ENCODE data around the gene CABP5.

CABP5 gene

DNA sequence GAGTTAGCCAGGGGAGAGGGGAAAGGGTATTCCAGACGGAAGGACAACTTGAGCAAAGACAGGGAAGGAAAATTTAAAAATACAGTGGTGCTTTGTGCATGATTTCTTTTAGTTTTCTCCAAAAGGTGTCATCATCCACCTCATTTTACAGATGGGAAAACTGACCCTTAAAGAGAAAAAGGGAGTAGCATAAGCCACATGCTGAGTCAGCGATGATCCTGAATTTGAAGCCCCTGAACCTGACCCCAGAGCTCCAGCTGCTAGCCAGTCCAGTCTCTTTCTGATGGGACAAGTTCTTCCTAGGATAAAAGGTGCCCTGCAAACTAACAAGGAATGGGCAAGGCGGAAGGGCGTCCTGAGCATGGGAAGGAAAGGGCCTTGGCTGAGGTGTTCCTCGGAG is 10.3 kb downstream of the CABP5 start:
- DNase-seq (ENCODE audit: low read depth in 2 of 2, low spot score in 1 of 2), result no peak

GRCh38 chr19:48030073-48030472 is 13.8 kb downstream of the CABP5 start:
- no peak for DNase-seq (ENCODE audit: low read depth in 2 of 2, low spot score in 1 of 2)

GRCh38 chr19:48029431-48029830 is 14.4 kb downstream of the CABP5 start:
- DNase-seq (ENCODE audit: low read depth in 2 of 2, low spot score in 1 of 2), result no peak

DNA sequence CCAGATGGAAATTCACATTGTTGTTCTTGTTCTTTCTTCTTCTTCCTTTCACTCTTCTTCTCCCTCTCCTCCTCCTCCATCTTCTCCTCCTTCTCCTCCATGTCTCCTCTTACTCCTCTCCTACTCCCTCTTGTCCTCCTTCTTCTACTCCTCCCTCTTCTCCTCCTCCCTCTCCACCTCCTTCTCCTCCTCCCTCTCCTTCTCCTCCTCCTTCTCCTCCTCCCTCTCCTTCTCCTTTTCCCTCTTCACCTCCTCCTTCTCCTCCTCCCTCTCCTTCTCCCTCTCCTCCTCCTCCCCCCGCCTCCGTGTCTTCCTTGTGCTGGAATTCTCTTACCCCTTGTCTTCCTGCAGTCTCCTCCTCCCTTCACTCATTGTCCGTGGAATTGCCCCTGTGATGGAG is 18.4 kb downstream of the CABP5 start:
- DNase-seq (ENCODE audit: low read depth in 2 of 2, low spot score in 1 of 2), result no peak

DNA sequence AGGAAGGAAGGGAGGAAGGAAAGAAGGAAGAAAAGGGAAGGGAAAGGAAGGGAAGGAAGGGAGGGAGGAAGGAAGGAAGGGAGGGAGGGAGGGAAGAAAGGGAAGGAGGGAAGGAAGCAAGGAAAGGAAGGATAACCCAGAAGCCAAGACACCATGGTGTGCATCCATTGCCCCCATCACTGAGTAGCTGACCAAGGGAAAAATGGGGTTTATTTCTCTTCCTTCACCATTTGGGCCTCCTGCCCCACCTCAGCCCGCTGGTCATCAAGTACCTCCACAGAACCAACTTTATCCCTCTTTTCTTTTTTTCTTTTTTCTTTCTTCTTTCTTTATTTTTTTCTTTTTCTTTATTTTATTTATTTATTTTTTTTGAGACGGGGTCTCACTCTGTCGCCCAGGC is 20.4 kb downstream of the CABP5 start:
- no peak for DNase-seq (ENCODE audit: low read depth in 2 of 2, low spot score in 1 of 2)

DNA sequence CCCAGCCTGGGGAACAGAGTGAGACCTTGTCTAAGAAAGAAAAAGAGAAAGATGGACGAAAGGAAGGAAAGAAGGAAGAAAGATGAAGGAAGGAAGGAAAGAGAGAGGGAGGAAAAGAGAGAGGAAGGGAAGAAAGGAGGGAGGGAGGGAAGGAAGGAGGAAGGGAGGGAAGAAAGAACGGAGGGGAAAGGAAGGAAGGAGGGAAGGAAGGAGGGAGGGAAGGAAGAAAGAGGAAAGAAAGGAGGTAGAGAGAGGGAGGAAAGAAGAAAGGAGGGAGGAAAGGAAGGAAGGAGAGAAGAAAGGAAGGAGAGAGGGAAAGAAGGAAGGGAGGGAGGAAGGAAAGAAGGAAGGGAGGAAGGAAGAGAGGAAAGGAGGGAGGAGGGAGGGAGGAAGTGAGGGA is 20.9 kb downstream of the CABP5 start:
- no peak for DNase-seq (ENCODE audit: low read depth in 2 of 2, low spot score in 1 of 2)

GRCh38 chr19:48020686-48021085 is 23.2 kb downstream of the CABP5 start:
- no peak for DNase-seq (ENCODE audit: low read depth in 2 of 2, low spot score in 1 of 2)

DNA sequence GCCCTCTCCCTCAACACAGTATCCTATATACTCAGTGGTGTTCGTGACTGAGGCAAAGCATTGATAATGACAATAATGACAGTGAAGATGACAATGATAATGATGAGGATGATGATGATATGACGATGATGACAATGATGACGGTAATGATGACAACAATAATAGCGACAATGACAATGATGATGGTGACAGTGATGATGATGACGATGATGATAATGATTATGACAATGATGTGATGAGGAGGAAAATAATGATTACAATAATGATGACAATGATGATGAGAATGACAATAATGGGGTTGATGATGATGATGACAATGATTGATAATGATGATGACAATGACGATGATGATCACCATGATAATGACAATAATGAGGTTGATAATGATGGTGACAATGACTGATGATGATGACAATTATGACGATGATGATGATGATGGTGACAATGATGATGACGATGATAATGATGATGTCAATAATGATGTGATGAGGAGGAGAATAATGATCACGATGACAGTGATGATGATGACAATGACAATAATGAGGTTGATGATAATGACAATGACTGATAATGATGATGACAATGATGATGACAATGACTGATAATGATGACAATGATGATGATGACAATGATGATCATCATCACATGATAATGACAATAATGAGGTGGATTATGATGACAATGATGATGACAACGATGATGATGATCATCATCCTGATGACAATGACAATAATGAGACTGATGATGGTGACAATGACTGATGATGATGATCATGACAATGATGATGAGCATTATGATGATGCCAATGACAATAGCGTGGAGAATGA is 32.7 kb downstream of the CABP5 start:
- no peak for DNase-seq (ENCODE audit: low read depth in 2 of 2, low spot score in 1 of 2)

DNA sequence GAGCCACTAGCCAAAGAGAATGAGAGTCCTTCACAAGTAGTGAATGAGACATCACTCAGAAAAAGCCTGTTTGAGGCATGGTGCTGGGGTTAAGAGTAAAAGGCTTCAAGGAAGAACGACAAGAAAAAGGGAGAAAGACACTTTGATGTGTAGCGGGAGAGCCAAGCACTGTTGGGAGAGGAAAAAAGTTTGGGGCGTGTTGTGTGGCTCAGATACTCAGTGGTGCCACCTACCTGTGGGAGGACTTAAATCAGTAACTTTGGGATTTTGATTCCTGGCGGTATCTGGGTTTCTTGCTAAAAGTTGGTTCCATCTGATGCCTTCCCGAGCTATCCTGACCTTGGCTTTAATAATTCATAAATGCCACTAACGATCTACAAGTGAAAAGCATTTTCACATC is 37.1 kb downstream of the CABP5 start:
- DNase-seq (ENCODE audit: low read depth in 2 of 2, low spot score in 1 of 2), result no peak

DNA sequence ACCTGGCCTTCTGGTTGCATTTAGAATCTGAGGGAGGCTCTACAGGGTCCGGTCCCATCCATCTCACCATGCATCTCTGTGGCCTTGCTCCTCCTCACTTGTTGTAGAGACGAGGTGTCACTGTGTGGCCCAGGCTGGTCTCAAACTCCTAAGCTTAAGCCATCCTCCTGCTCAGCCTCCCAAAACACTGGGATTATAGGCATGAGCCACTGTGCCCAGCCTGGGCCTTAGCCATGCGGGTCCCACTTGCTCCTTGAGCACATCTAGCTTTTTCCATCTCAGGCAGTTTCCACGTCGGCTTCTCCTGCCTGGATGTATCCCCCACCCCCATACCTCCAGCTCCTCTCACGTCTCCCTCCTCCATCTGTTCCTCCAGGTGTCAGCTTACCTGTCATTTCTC is 39.6 kb downstream of the CABP5 start:
- no peak for DNase-seq (ENCODE audit: low read depth in 2 of 2, low spot score in 1 of 2)

GRCh38 chr19:48000846-48001245 is 43.0 kb downstream of the CABP5 start:
- no peak for DNase-seq (ENCODE audit: low read depth in 2 of 2, low spot score in 1 of 2)

DNA sequence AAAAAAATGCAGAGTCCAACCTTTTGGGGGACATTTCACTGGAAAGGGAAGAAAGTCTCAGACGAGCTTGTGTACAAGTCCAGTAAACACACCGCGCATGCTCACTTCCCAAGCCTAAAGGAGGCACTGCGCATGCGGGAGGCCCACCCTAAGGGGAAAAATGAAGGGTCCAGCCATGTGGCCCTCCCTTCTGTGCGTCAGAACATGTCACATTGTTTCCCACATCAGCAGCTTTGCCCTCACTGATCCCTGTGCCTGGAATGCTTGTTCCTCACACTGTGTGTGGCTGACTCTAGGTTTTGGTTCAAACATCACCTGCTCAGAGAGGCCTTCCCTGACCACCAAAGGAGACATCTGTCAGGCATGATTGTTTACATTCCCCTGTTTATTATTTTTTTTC is 45.1 kb downstream of the CABP5 start:
- no peak for DNase-seq (ENCODE audit: low read depth in 2 of 2, low spot score in 1 of 2)

- no peak for DNase-seq (ENCODE audit: low read depth in 2 of 2, low spot score in 1 of 2)
Observed at GRCh38 chr19:47996230-47996727, 47.6 kb downstream of the CABP5 start.

DNA sequence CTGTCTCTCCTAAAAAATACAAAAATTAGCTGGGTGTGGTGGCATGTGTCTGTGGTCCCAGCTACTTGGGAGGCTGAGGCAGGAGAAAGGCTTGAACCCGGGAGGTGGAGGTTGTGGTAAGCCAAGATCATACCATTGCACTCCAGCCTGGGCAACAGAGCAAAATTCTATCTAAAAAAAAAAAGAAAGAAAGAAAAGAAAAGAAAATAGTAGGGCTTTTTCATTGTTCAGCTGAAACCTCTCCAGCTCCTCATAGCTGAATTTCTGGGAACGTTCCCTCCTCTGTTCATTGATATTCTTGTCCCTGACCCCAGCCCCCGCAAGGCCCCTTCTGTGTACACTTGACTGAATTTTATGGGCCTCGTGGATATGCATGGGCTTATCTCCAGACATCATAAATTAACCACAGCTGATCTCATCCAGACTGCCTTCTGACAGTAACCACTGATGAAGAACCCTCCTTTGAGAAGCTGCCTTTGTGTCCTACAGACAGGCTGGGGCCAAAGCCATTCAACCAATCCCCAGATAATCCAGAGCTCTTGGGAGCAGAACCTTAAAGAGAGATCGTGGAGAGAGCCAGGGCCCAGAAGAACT is 49.6 kb downstream of the CABP5 start, which contains the start of gene ELSPBP1:
Gene ELSPBP1 (plus strand): TSS at position 424 of the 594 bp plus-strand sequence. CDS start 14,036 bp downstream, outside the sequence.
- no peak for DNase-seq (ENCODE audit: low read depth in 2 of 2, low spot score in 1 of 2)

GRCh38 chr19:47992070-47992469 is 51.8 kb downstream of the CABP5 start, which contains the start of gene BSPH1:
BSPH1 (minus strand) TSS chr19:47992170; CDS start chr19:47992081, 89 bp downstream.
- no peak for DNase-seq (ENCODE audit: low read depth in 2 of 2, low spot score in 1 of 2)

- no peak for DNase-seq (ENCODE audit: low read depth in 2 of 2, low spot score in 1 of 2)
Observed at GRCh38 chr19:47991191-47991808, 52.6 kb downstream of the CABP5 start.

All from stimulated activated CD8-positive, alpha-beta memory T cell treated with anti-CD3 and anti-CD28 coated beads, Interleukin-4, amount 100 ng/mL, for 4 hours (primary cell).